ENCODE measurements around the gene MPPED1. TPM values are rescaled to one million over a fixed set of nuclear protein-coding genes. Genes with fewer than 3 reads are reported as not detected.

Gene MPPED1
- total and polyA plus RNA-seq, 2 donors (not counting 3 experiments of a cell fraction or from before 2014, with no cell fraction given): not detected

DNA sequence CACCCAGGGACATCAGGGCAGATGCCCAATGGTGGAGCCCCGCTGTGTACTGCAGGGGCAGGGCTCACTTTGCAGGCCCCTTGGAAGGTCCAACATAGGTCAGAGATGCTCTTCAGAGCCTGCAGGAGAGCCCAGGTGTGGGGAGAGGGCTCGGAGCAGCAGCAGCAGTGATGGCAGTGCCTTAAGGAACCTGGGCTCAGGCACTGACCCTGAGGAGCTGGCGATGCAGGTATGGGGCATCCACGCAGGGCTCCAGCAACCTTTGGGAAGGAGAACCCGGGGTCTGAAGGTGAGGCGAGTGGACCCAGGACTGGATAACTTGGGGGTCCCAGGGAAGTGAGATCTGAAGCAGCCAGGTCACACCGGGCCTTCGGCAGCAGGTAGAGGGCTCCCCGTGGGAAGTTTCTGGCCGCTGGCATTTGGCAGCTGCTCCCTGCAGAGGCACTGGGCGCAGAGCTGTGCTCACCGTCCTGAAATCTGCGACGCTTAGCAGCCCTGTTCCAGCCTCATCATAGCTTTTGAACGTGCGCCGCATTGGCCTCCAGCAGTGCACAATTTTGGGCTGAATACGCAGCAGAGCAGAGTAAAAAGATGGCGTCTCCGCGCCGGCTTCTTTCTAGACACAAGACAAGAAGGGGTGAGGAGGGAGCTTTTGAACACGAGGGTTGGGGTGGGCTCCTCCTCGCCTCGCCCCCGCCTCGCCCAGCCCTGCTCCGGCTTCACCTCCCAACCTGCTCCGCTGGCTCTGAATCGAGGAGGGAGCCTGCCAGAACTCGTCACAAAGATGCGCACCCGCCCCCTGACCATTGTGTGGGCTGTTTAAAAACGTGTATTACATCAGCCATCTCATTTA is 118.8 kb downstream of the MPPED1 start:
- Histone ChIP-seq H3K9me1 (replicated peaks; ENCODE audit: control insufficient read depth, extremely low read depth, insufficient read depth, low read length) (no peaks in the 10 kb centered on the region), H3K27ac (ENCODE audit: insufficient read depth, low read depth, low read length) (no peak overlapping the region), H3K79me2 (ENCODE audit: control insufficient read depth, insufficient read depth, low read length) (no peaks in the 10 kb centered on the region), H4K20me1 (replicated peaks; ENCODE audit: control insufficient read depth, extremely low read depth, insufficient read depth, low read length) (no peaks in the 10 kb centered on the region), H3K4me3 (replicated peaks in 1 of 3; ENCODE audit: insufficient read depth in 1 of 3, low read depth in 1 of 3, low read length in 3 of 3) (no peak overlapping the region), H3K4me2 (ENCODE audit: insufficient read depth, low read length) (no peak overlapping the region), H3K9me3 (replicated peaks; ENCODE audit: control insufficient read depth, insufficient read depth, low read length) (no peaks in the 10 kb centered on the region), H3K9ac (replicated peaks; ENCODE audit: extremely low read depth, insufficient read depth, low read length) (no peak overlapping the region), H3K27me3 (ENCODE audit: control insufficient read depth in 2 of 2, insufficient read depth in 2 of 2, low read length in 2 of 2) (no peaks in the 10 kb centered on the region), H3K4me1 (ENCODE audit: control insufficient read depth, extremely low read depth, insufficient read depth, low read length) (no peaks in the 10 kb centered on the region), H2AFZ (ENCODE audit: low read depth, low read length) (no peak overlapping the region), H3K36me3 (ENCODE audit: control insufficient read depth in 2 of 2, extremely low read depth in 1 of 2, insufficient read depth in 2 of 2, low read length in 2 of 2) (no peaks in the 10 kb centered on the region)
- no TSS peak for BruUV-seq (replicated peaks)
- DNase-seq (ENCODE audit: low read depth, low spot score) (no peak), FAIRE-seq (no peak)
- TF ChIP-seq, protein P1, sequence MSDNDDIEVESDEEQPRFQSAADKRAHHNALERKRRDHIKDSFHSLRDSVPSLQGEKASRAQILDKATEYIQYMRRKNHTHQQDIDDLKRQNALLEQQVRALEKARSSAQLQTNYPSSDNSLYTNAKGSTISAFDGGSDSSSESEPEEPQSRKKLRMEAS (IDR thresholded peaks at IDR 0.05; ENCODE audit: insufficient read depth, insufficient read length): no peak
- TF ChIP-seq EZH2 (IDR thresholded peaks at IDR 0.05; ENCODE audit: borderline replicate concordance, low read depth, low read length, severe bottlenecking): no peak
- TF ChIP-seq JUN (IDR thresholded peaks at IDR 0.05; ENCODE audit: borderline replicate concordance, insufficient read depth, insufficient read length, low read depth): no peak
- TF ChIP-seq MYC (IDR thresholded peaks at IDR 0.05; ENCODE audit: low read depth, low read length): no peak
- no peak for TF ChIP-seq FOS (IDR thresholded peaks at IDR 0.05; ENCODE audit: borderline replicate concordance, insufficient read depth, low read length)
- TF ChIP-seq POLR2AphosphoS5 (IDR thresholded peaks at IDR 0.05; ENCODE audit: insufficient read depth, low read depth, low read length): no peak
- TF ChIP-seq, protein P2, sequence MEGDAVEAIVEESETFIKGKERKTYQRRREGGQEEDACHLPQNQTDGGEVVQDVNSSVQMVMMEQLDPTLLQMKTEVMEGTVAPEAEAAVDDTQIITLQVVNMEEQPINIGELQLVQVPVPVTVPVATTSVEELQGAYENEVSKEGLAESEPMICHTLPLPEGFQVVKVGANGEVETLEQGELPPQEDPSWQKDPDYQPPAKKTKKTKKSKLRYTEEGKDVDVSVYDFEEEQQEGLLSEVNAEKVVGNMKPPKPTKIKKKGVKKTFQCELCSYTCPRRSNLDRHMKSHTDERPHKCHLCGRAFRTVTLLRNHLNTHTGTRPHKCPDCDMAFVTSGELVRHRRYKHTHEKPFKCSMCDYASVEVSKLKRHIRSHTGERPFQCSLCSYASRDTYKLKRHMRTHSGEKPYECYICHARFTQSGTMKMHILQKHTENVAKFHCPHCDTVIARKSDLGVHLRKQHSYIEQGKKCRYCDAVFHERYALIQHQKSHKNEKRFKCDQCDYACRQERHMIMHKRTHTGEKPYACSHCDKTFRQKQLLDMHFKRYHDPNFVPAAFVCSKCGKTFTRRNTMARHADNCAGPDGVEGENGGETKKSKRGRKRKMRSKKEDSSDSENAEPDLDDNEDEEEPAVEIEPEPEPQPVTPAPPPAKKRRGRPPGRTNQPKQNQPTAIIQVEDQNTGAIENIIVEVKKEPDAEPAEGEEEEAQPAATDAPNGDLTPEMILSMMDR (IDR thresholded peaks at IDR 0.05; ENCODE audit: extremely low read depth in 1 of 2, insufficient read depth in 1 of 2, low read depth in 1 of 2, low read length in 2 of 2): no peak
- no peak for TF ChIP-seq GATA2 (IDR thresholded peaks at IDR 0.05; ENCODE audit: insufficient read depth, insufficient read length, low read depth, low read length)
- no peak for TF ChIP-seq POLR2A (IDR thresholded peaks at IDR 0.05; ENCODE audit: low read depth, low read length)
- POLR2A ChIA-PET: no interaction called here
- intact Hi-C loops (cut with micrococcal nuclease) (no loop called here), dilution Hi-C loops (cut with MboI; ENCODE audit: extremely low pct_ligation_motif_present, low sequenced_read_pairs) (no loop called here)
- CTCF ChIA-PET: no interaction called here
